HG02938 (cell line): Measurements from ENCODE around the gene ART4.

ENCODE experiments used
- ATAC-seq: cut with Tn5 transposase; IDR thresholded peaks from one replicate; pipeline ENCODE4 v1.9.1; 2021; ENCODE audit warnings: mild to moderate bottlenecking, moderate library complexity; ENCODE audit not compliant: unreplicated experiment

The ART4 gene

DNA sequence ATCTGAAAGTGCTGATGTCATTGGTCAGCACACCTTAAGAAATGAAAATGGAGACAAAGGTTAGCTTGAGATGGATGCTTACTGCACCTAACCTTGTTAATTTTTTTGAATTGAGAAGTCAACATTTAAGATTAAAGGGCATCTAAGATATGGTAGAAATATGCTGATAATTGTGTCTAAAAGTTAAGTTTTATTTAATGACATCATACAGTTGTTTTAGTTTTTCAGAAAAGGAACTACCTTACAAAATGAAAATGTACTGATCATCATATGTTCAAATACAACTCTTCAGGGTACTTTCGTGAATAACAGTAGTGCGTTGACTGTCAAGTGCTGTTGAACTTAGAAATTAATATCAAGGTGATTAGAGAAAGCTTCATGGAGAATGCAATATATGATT, 31.8 kb downstream of the ART4 start:
- no peak for ATAC-seq

DNA sequence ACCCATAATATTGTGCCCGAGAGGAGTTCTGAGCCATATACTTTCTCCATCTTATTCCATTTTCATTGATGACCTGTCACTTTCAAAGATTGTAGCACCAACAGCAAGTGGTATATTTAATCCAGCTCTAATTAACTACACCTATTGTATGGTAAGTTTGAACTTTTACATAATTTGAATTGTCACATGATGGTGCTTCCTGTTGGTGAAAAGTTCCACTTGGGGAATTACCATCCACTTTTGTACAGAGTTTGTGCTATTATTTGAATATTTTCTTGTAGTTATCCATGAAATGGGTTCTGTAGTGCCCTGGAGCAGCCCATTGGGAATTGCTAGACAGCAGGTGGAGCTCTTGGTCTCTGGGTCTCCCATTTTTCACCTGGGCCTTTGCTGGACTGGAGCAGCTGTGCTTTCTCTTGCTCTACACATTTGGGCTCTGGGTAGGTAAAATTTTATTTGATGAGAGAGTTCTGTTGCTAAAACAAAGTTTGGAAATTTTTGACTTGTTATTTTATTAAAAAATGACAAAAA, 32.3 kb downstream of the ART4 start:
- no peak for ATAC-seq

DNA sequence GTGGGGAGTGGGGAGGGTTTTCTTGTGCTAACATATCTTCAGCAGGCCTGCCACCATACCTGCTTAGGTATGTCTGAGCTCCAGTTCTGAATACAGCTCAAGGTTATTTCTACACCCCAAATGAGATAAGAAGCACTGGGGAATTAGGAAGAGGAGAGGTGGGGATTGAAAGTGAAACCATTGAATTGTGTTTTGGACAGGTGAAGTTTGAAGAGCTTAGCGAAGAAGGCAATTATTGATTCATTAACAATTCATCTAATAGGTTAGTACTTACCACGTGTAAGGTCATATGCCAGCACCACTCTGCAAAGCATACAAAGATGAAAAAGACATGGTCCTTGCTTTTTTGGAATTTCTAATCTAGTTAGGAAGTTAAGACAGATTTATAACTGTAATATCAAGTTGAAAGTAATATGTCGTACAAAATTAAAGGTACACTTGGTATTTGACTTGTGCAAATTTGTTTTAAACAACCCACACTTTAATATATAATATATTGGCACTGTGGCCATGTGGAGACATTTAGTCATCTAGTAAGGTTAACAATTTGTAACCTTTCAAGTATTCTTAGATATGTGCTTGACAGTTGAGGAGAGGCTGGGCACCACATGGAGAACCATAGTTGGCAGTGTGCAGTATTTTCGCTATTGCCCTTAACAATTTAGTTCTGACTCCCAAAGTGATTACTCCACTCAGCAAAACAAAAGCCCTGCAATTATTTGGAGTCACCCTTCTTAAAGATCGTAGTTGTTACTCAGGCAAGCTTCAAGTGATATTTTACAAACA, 33.0 kb downstream of the ART4 start:
- no peak for ATAC-seq

DNA sequence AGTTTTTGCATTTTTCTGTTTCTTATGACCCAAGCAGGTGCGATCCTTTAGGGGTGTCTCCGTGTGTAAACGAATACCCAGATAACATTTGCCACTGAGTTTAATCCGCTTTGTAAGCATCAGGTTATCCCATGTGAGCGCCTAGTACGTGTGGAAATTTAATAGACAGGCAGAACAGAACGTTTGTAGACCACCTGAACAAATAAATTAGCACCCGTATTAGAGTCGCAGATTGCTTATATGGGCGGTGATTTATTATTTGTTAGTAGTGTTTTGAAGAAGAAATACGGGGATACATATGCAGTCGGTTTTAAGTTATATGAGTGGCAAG, 39.5 kb downstream of the ART4 start:
- peak; percentile 12 for ATAC-seq

GRCh38 chr12:14803011-14803829, 40.1 kb downstream of the ART4 start, which contains the start of the genes C12orf60 and WBP11:
Gene C12orf60, plus strand, starts transcription at chr12:14803670. Its CDS starts 19,266 bp downstream, at chr12:14822936.
Gene WBP11, minus strand, starts transcription at chr12:14803478. Its CDS starts 2,095 bp downstream, at chr12:14801383.
- peak; percentile 100 for ATAC-seq

DNA sequence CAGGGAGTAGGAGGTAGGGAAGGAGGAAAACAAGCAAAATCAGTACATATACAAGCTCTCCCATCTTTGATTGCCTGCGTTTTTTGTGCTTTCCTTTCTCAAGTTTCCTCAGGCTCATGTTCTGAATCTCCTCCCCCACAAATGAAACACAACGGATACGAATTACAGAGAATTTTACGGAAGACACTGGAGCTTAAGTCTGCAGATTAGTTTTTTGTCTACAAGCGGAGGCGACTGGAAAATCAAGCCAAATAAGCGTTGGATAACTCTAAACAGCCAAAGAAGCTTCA, 40.7 kb downstream of the ART4 start:
- ATAC-seq = no peak

GRCh38 chr12:14802247-14802646, 41.1 kb downstream of the ART4 start:
- no peak for ATAC-seq

DNA sequence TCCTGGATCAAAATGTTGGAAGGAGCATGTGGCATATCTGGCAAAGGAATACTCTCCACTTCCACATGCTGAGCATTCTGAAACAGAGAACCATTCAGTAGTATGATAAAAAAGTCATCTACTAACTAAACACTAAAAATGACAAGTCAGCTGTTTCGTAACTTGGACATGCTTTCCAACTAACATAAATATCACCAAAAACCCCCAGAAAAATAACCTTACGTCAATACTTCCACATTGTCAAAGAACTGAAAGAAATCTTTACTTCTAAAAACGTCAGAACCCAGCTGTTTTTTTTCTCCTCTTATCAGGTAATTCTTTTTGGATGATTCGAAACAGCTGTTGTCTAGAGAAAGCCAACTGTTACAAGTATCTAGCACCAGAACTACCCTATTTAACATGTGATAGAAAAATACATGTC, 48.3 kb downstream of the ART4 start:
- ATAC-seq = no peak

DNA sequence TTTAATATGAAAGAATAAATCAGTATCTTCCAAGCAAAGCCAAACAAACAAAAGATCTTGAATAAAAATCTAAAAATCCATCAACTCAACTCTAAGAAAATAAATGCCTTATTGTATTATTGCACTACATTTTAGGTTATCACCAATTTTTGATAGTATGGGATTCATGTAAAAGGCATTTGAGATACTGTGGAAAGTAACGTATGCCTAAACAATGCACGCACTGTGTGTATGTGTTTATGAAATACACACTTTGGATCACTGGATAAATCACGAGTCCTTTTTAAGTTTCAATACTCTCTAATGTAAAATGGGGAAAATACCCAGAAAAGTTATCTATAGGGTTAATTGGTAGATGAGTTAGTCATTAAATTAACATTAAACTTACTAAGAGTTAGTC, 57.8 kb downstream of the ART4 start:
- no peak for ATAC-seq

GRCh38 chr12:14784471-14784870, 58.9 kb downstream of the ART4 start:
- ATAC-seq = no peak

- ATAC-seq = no peak
These were observed 60.6 kb downstream of the ART4 start for GRCh38 chr12:14782756-14783155.

GRCh38 chr12:14781563-14781962, 61.8 kb downstream of the ART4 start:
- no peak for ATAC-seq

GRCh38 chr12:14780859-14781258, 62.5 kb downstream of the ART4 start:
- no peak for ATAC-seq

- no peak for ATAC-seq
These were observed 63.5 kb downstream of the ART4 start for GRCh38 chr12:14779834-14780233.

GRCh38 chr12:14777271-14777670, 66.1 kb downstream of the ART4 start:
- ATAC-seq = no peak

DNA sequence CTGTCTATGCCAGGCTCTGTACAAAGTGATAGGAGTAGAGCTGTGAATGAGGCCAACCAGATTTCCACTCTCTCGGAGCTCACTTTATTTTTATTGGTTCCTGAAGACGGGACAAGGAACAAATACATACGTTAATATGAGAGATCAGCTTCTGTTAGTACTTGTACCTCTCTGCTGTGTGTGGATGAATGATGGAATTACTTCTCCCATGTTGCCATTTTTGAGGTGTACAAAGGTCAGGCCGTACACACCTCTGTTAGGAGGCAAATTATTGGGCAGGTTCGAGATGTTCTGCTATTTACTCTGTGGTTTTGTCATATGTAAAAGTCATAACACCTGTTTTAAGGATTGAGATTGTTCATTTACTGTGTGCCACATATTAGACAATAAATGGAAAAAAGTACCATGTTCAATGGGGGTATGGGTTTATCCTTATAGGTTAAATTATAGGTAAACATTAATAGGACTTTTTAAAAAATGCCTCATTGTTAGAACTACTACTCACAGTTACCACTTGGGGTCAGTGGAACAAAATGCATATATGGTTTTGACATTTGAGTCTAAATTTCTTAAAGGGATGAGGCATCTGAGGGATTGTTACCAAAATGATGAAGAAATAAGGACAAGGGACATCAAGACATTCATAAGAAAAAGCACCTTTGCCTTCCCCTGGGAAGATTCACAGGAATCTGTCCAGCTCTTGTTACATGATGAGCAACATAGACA, 66.9 kb downstream of the ART4 start:
- ATAC-seq = no peak

DNA sequence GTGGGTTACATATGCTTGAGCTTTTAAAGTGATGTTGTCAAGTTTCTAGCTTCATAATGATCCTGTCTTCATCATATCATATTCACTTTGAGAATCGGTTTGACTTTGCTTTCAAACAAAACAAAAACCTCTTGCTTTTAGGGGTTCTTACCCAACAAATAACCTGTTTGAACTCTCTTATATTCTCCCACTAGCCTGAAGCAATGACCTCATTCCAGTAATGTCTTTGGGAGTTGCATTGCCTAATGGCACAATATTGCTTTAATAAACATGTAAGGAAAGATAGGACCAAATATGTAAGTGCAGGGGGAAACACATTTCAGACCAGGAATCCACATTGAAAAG, 67.7 kb downstream of the ART4 start:
- no peak for ATAC-seq
